ENCODE results near the gene EPHB2. TPM values are rescaled to one million over a fixed set of nuclear protein-coding genes. Genes with fewer than 3 reads are reported as not detected.

EPHB2 gene
- total RNA-seq, 2 experiments from 2014 or later: 0.59 TPM; not detected in 1

GRCh38 chr1:22784737-22785136, 74.1 kb downstream of the EPHB2 start:
- no TSS peak for BruUV-seq (replicated peaks)
- CTCF ChIA-PET (ENCODE audit: unreplicated experiment): no interaction called here
- no peak for TF ChIP-seq EZH2phosphoT487 (IDR thresholded peaks at IDR 0.05; ENCODE audit: borderline replicate concordance, low read depth, low read length)
- no peak for TF ChIP-seq CTCF (conservative IDR thresholded peaks at IDR 0.05; ENCODE audit: low read length)
- H3K27ac ChIP-seq (ENCODE audit: low read depth, low read length, poor library complexity, severe bottlenecking): no peak overlapping the region
- intact Hi-C loops (cut with micrococcal nuclease; ENCODE audit: unreplicated experiment): no loop called here
- H3K9me3 ChIP-seq (ENCODE audit: low read length): no peaks in the 10 kb centered on the region
- H3K79me2 ChIP-seq (ENCODE audit: insufficient read depth, low read depth, low read length): no peaks in the 10 kb centered on the region
- no peak overlapping the region for H3K4me3 ChIP-seq (ENCODE audit: low read depth, low read length, poor library complexity, severe bottlenecking)
- POLR2A ChIA-PET: no interaction called here
- H3K4me2 ChIP-seq (ENCODE audit: low read length): no peak overlapping the region
- no peaks in the 10 kb centered on the region for H3K36me3 ChIP-seq (ENCODE audit: insufficient read depth, low read length)
- H3K9me2 ChIP-seq (ENCODE audit: insufficient read depth, low read length): no peaks in the 10 kb centered on the region
- DNase-seq (ENCODE audit: low spot score): no peak
- no peaks in the 10 kb centered on the region for H4K20me1 ChIP-seq (ENCODE audit: insufficient read depth, low read length)
- H2AFZ ChIP-seq (ENCODE audit: low read length): no peak overlapping the region
- H3K4me1 ChIP-seq (ENCODE audit: insufficient read depth, low read length, poor library complexity, severe bottlenecking): no peaks in the 10 kb centered on the region

GRCh38 chr1:22786101-22786500, 75.5 kb downstream of the EPHB2 start:
- no peaks in the 10 kb centered on the region for H3K9me3 ChIP-seq (ENCODE audit: low read length)
- no peak overlapping the region for H3K4me2 ChIP-seq (ENCODE audit: low read length)
- CTCF ChIA-PET (ENCODE audit: unreplicated experiment): no interaction called here
- H4K20me1 ChIP-seq (ENCODE audit: insufficient read depth, low read length): no peaks in the 10 kb centered on the region
- DNase-seq (ENCODE audit: low spot score): no peak
- intact Hi-C loops (cut with micrococcal nuclease; ENCODE audit: unreplicated experiment): no loop called here
- H2AFZ ChIP-seq (ENCODE audit: low read length): no peak overlapping the region
- H3K4me3 ChIP-seq (ENCODE audit: low read depth, low read length, poor library complexity, severe bottlenecking): no peak overlapping the region
- TF ChIP-seq CTCF (conservative IDR thresholded peaks at IDR 0.05; ENCODE audit: low read length) (no peak), EZH2phosphoT487 (IDR thresholded peaks at IDR 0.05; ENCODE audit: borderline replicate concordance, low read depth, low read length) (no peak)
- no TSS peak for BruUV-seq (replicated peaks)
- no peaks in the 10 kb centered on the region for H3K36me3 ChIP-seq (ENCODE audit: insufficient read depth, low read length)
- H3K27ac ChIP-seq (ENCODE audit: low read depth, low read length, poor library complexity, severe bottlenecking): no peak overlapping the region
- H3K9me2 ChIP-seq (ENCODE audit: insufficient read depth, low read length): no peaks in the 10 kb centered on the region
- POLR2A ChIA-PET: interaction anchor here (0.6 kb wide), 1 partner anchor 9 kb away, joined by 3 read pairs; no protein-coding TSS in a partner anchor
- H3K4me1 ChIP-seq (ENCODE audit: insufficient read depth, low read length, poor library complexity, severe bottlenecking): no peaks in the 10 kb centered on the region
- H3K79me2 ChIP-seq (ENCODE audit: insufficient read depth, low read depth, low read length): no peaks in the 10 kb centered on the region

GRCh38 chr1:22786719-22787489, 76.3 kb downstream of the EPHB2 start:
- ChIA-PET CTCF (ENCODE audit: unreplicated experiment) (no interaction called here), POLR2A (interaction anchor here (0.6 kb wide), 1 partner anchor 10 kb away, joined by 3 read pairs; no protein-coding TSS in a partner anchor)
- no peaks in the 10 kb centered on the region for H3K9me2 ChIP-seq (ENCODE audit: insufficient read depth, low read length)
- H3K9me3 ChIP-seq (ENCODE audit: low read length): no peaks in the 10 kb centered on the region
- no peak for DNase-seq (ENCODE audit: low spot score)
- no peak overlapping the region for H2AFZ ChIP-seq (ENCODE audit: low read length)
- intact Hi-C loops (cut with micrococcal nuclease; ENCODE audit: unreplicated experiment): no loop called here
- no TSS peak for BruUV-seq (replicated peaks)
- no peaks in the 10 kb centered on the region for H3K4me1 ChIP-seq (ENCODE audit: insufficient read depth, low read length, poor library complexity, severe bottlenecking)
- TF ChIP-seq CTCF (conservative IDR thresholded peaks at IDR 0.05; ENCODE audit: low read length) (no peak), EZH2phosphoT487 (IDR thresholded peaks at IDR 0.05; ENCODE audit: borderline replicate concordance, low read depth, low read length) (no peak)
- H3K79me2 ChIP-seq (ENCODE audit: insufficient read depth, low read depth, low read length): no peaks in the 10 kb centered on the region
- no peak overlapping the region for H3K27ac ChIP-seq (ENCODE audit: low read depth, low read length, poor library complexity, severe bottlenecking)
- H3K4me3 ChIP-seq (ENCODE audit: low read depth, low read length, poor library complexity, severe bottlenecking): no peak overlapping the region
- H3K4me2 ChIP-seq (ENCODE audit: low read length): no peak overlapping the region
- H3K36me3 ChIP-seq (ENCODE audit: insufficient read depth, low read length): no peaks in the 10 kb centered on the region
- no peaks in the 10 kb centered on the region for H4K20me1 ChIP-seq (ENCODE audit: insufficient read depth, low read length)
